ENCODE results near the gene REV3L. TPM values are rescaled to one million over a fixed set of nuclear protein-coding genes. Genes with fewer than 3 reads are reported as not detected.

The REV3L gene
- total RNA-seq, 3 donors from 2014 or later (not counting 1 experiment from before 2014, with no cell fraction given): 18.1 to 25.5 (median 22.7) TPM

GRCh38 chr6:111270121-111270520 lies 212.9 kb downstream of the REV3L start:
- no peak overlapping the region for H3K4me3 ChIP-seq (ENCODE audit: low read length)
- H3K27ac ChIP-seq (ENCODE audit: low read length): no peak overlapping the region
- no peak for DNase-seq
- H3K36me3 Mint-ChIP-seq: peaks cover 42% of the 10 kb centered on the region
- no peak for ATAC-seq
- H3K4me3 Mint-ChIP-seq: no peak overlapping the region
- no peaks in the 10 kb centered on the region for H3K27me3 ChIP-seq (ENCODE audit: control insufficient read depth, insufficient read depth, low read length)
- H3K4me1 Mint-ChIP-seq: peaks cover 12 to 16% of the 10 kb centered on the region in 2 donors
- H3K4me1 ChIP-seq (ENCODE audit: control insufficient read depth, insufficient read depth, low read length): no peaks in the 10 kb centered on the region
- H3K27ac Mint-ChIP-seq: no peak overlapping the region
- intact Hi-C loops (cut with micrococcal nuclease): no loop called here
- peaks cover 5 to 7% of the 10 kb centered on the region in 2 donors for H3K9me3 Mint-ChIP-seq
- H3K36me3 ChIP-seq (ENCODE audit: control insufficient read depth, insufficient read depth, low read length): peaks cover 42% of the 10 kb centered on the region
- peaks cover 12% of the 10 kb centered on the region for H3K9me3 ChIP-seq (ENCODE audit: control insufficient read depth, insufficient read depth, low read length)
- TF ChIP-seq, protein P1, sequence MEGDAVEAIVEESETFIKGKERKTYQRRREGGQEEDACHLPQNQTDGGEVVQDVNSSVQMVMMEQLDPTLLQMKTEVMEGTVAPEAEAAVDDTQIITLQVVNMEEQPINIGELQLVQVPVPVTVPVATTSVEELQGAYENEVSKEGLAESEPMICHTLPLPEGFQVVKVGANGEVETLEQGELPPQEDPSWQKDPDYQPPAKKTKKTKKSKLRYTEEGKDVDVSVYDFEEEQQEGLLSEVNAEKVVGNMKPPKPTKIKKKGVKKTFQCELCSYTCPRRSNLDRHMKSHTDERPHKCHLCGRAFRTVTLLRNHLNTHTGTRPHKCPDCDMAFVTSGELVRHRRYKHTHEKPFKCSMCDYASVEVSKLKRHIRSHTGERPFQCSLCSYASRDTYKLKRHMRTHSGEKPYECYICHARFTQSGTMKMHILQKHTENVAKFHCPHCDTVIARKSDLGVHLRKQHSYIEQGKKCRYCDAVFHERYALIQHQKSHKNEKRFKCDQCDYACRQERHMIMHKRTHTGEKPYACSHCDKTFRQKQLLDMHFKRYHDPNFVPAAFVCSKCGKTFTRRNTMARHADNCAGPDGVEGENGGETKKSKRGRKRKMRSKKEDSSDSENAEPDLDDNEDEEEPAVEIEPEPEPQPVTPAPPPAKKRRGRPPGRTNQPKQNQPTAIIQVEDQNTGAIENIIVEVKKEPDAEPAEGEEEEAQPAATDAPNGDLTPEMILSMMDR (IDR thresholded peaks at IDR 0.05): no peak
- 99% methylated on average over 4 of the region's 4 CpGs for WGBS (ENCODE audit: insufficient coverage)
- no peaks in the 10 kb centered on the region for H3K27me3 Mint-ChIP-seq (ENCODE audit: low read depth in 2 of 2)

DNA sequence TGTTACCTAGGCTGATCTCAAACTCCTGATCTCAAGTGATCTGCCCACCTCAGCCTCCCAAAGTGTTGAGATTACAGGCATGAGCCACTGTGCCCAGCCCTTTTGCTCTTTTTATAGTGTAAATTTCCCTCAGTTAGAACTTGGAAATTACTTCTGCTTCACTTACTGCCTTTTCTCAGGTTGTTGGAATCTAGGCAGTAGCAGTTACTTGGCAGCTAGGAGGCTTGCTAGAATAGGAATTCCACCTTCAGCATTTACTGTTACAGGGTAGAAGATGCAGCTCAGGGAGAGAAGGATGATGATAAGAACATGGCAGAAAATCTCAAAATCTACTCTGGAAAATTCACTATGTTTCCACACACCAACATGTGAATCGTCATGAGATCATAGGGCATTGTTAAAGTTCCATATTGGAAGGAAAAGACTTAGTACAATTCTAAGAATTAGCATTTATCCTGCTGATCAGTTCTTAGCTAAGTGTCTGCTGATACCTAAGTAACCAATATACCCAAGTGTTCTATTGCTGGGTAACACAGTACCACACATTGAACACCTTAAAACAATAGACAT lies 213.5 kb downstream of the REV3L start:
- H3K27me3 Mint-ChIP-seq (ENCODE audit: low read depth in 2 of 2): no peaks in the 10 kb centered on the region
- Histone ChIP-seq H3K36me3 (ENCODE audit: control insufficient read depth, insufficient read depth, low read length) (peaks cover 37% of the 10 kb centered on the region), H3K4me3 (ENCODE audit: low read length) (no peak overlapping the region), H3K4me1 (ENCODE audit: control insufficient read depth, insufficient read depth, low read length) (no peaks in the 10 kb centered on the region), H3K27ac (ENCODE audit: low read length) (no peak overlapping the region), H3K9me3 (ENCODE audit: control insufficient read depth, insufficient read depth, low read length) (peaks cover 8% of the 10 kb centered on the region), H3K27me3 (ENCODE audit: control insufficient read depth, insufficient read depth, low read length) (no peaks in the 10 kb centered on the region)
- ATAC-seq (no peak), DNase-seq (no peak)
- H3K4me3 Mint-ChIP-seq: no peak overlapping the region
- TF ChIP-seq, protein P1 (IDR thresholded peaks at IDR 0.05): no peak
- H3K27ac Mint-ChIP-seq: no peak overlapping the region
- peaks cover 36% of the 10 kb centered on the region for H3K36me3 Mint-ChIP-seq
- 100% methylated on average over 1 of the region's 1 CpG for WGBS (ENCODE audit: insufficient coverage)
- H3K4me1 Mint-ChIP-seq: peaks cover 12 to 16% of the 10 kb centered on the region in 2 donors
- H3K9me3 Mint-ChIP-seq: peaks cover 3 to 5% of the 10 kb centered on the region in 2 donors
- intact Hi-C loops (cut with micrococcal nuclease): no loop called here

GRCh38 chr6:111267764-111268333 lies 215.2 kb downstream of the REV3L start:
- Histone ChIP-seq H3K4me3 (ENCODE audit: low read length) (no peak overlapping the region), H3K27ac (ENCODE audit: low read length) (no peak overlapping the region), H3K9me3 (ENCODE audit: control insufficient read depth, insufficient read depth, low read length) (no peaks in the 10 kb centered on the region), H3K36me3 (ENCODE audit: control insufficient read depth, insufficient read depth, low read length) (peaks cover 33% of the 10 kb centered on the region), H3K4me1 (ENCODE audit: control insufficient read depth, insufficient read depth, low read length) (no peaks in the 10 kb centered on the region), H3K27me3 (ENCODE audit: control insufficient read depth, insufficient read depth, low read length) (no peaks in the 10 kb centered on the region)
- H3K27ac Mint-ChIP-seq: peak overlapping the region in 1 of 2 donors; percentile 39
- no peaks in the 10 kb centered on the region for H3K27me3 Mint-ChIP-seq (ENCODE audit: low read depth in 2 of 2)
- ATAC-seq (no peak), DNase-seq (no peak)
- peaks cover 22% of the 10 kb centered on the region for H3K36me3 Mint-ChIP-seq
- no peaks in the 10 kb centered on the region for H3K9me3 Mint-ChIP-seq
- 95% methylated on average over 7 of the region's 7 CpGs for WGBS (ENCODE audit: insufficient coverage)
- no peak overlapping the region for H3K4me3 Mint-ChIP-seq
- TF ChIP-seq, protein P1 (IDR thresholded peaks at IDR 0.05): no peak
- intact Hi-C loops (cut with micrococcal nuclease): no loop called here
- H3K4me1 Mint-ChIP-seq: peaks cover 12 to 16% of the 10 kb centered on the region in 2 donors

Measured in natural killer cell (primary cell).